Hepatocyte (in vitro differentiated cells): ENCODE results near the gene ADNP2. TPM values are rescaled to one million over a fixed set of nuclear protein-coding genes. Genes with fewer than 3 reads are reported as not detected.

Source experiments
- DNase-seq: peaks from one replicate; pipeline ENCODE4 v3.0.0-alpha.2; 2016; ENCODE audit warnings: low spot score
- H2AFZ ChIP-seq: fragments of 200-600 bp; sonication (generic); 2 replicates; pipeline ENCODE4 v1.6.0; 2016; ENCODE audit warnings: antibody characterized with exemption, mild to moderate bottlenecking
- H3K27ac ChIP-seq: fragments of 200-600 bp; sonication (generic); 2 replicates; pipeline ENCODE4 v1.5.1; 2016; ENCODE audit warnings: mild to moderate bottlenecking
- H3K27me3 ChIP-seq: fragments of 200-600 bp; sonication (generic); 2 replicates; pipeline ENCODE4 v1.6.1; 2016
- H3K36me3 ChIP-seq: fragments of 200-600 bp; sonication (generic); replicated peaks from 2 replicates; pipeline ENCODE4 v1.5.1; 2016; ENCODE audit warnings: low read depth; ENCODE audit not compliant: insufficient read depth
- H3K4me1 ChIP-seq: fragments of 200-600 bp; sonication (generic); 2 replicates; pipeline ENCODE4 v1.5.1; 2016; ENCODE audit warnings: mild to moderate bottlenecking, moderate library complexity; ENCODE audit not compliant: insufficient read depth
- H3K4me2 ChIP-seq: fragments of 200-600 bp; sonication (generic); 2 replicates; pipeline ENCODE4 v1.6.0; 2016
- H3K4me3 ChIP-seq: fragments of 200-600 bp; sonication (generic); 2 replicates; pipeline ENCODE4 v1.5.1; 2016; ENCODE audit warnings: mild to moderate bottlenecking
- H3K79me2 ChIP-seq: fragments of 200-600 bp; sonication (generic); 2 replicates; pipeline ENCODE4 v1.6.0; 2017; ENCODE audit warnings: mild to moderate bottlenecking
- H3K9me2 ChIP-seq: fragments of 200-600 bp; sonication (generic); replicated peaks from 2 replicates; pipeline ENCODE4 v1.6.0; 2017; ENCODE audit warnings: mild to moderate bottlenecking; ENCODE audit not compliant: insufficient read depth
- H3K9me3 ChIP-seq: fragments of 200-600 bp; sonication (generic); 2 replicates; pipeline ENCODE4 v1.5.1; 2016; ENCODE audit warnings: low read depth, mild to moderate bottlenecking
- H4K20me1 ChIP-seq: fragments of 200-600 bp; sonication (generic); 2 replicates; pipeline ENCODE4 v1.6.0; 2016; ENCODE audit warnings: mild to moderate bottlenecking; ENCODE audit not compliant: insufficient read depth, poor library complexity, severe bottlenecking
- EZH2 ChIP-seq: fragments of 200-600 bp; sonication (generic); IDR thresholded peaks from 2 replicates; pipeline ENCODE4 v1.6.1; 2016; ENCODE audit warnings: antibody characterized with exemption, mild to moderate bottlenecking, borderline replicate concordance
- EZH2phosphoT487 ChIP-seq: fragments of 200-600 bp; sonication (generic); IDR thresholded peaks from one replicate; pipeline ENCODE4 v1.6.1; 2018; ENCODE audit warnings: antibody characterized with exemption, mild to moderate bottlenecking, low read depth, moderate library complexity; ENCODE audit not compliant: unreplicated experiment, severe bottlenecking
- WGBS: methylation state at CpG from one replicate; pipeline ENCODE4 v1.1.6; 2016; ENCODE audit warnings: low lambda C conversion rate; ENCODE audit errors: missing lambda C conversion rate; 5-methylcytosine and 5-hydroxymethylcytosine counted together
- polyA plus RNA-seq: library from polyadenylated mRNA; unstranded; fragments of >200 nt; fragmentation: Nextera tagmentation; extraction: Ambion mirVana; gene quantifications from 2 replicates; pipeline ENCODE4 v1.2.1, GENCODE V29; 2016
- total RNA-seq: library from RNA; depleted of rRNA; stranded (reverse); fragments of >200 nt; gene quantifications from 2 replicates; pipeline ENCODE4 v1.2.3, GENCODE V29; 2014
- TF ChIP-seq, protein P1 (sequence below): fragments of 200-600 bp; sonication (generic); IDR thresholded peaks from 2 replicates; pipeline ENCODE4 v1.5.1; 2016; ENCODE audit warnings: antibody characterized with exemption, mild to moderate bottlenecking; ENCODE audit not compliant: poor library complexity

Gene ADNP2
- total and polyA plus RNA-seq, 2 experiments from 2014 or later, result 5.3 to 19.8 TPM

- Histone ChIP-seq H3K9me3 (no peaks in the 10 kb centered on the region), H3K4me3 (no peak overlapping the region), H3K4me1 (peaks cover 13% of the 10 kb centered on the region), H3K27ac (peak overlapping the region; percentile 40), H4K20me1 (peaks cover 46% of the 10 kb centered on the region), H3K27me3 (no peaks in the 10 kb centered on the region), H2AFZ (no peak overlapping the region), H3K36me3 (no peaks in the 10 kb centered on the region), H3K79me2 (peaks cover 78% of the 10 kb centered on the region), H3K9me2 (no peaks in the 10 kb centered on the region), H3K4me2 (peak overlapping the region; percentile 21)
- whole genome bisulfite sequencing, result 33% methylated on average over 1 of the region's 1 CpG
- no peak for TF ChIP-seq EZH2
- TF ChIP-seq EZH2phosphoT487, result no peak
- TF ChIP-seq, protein P1, sequence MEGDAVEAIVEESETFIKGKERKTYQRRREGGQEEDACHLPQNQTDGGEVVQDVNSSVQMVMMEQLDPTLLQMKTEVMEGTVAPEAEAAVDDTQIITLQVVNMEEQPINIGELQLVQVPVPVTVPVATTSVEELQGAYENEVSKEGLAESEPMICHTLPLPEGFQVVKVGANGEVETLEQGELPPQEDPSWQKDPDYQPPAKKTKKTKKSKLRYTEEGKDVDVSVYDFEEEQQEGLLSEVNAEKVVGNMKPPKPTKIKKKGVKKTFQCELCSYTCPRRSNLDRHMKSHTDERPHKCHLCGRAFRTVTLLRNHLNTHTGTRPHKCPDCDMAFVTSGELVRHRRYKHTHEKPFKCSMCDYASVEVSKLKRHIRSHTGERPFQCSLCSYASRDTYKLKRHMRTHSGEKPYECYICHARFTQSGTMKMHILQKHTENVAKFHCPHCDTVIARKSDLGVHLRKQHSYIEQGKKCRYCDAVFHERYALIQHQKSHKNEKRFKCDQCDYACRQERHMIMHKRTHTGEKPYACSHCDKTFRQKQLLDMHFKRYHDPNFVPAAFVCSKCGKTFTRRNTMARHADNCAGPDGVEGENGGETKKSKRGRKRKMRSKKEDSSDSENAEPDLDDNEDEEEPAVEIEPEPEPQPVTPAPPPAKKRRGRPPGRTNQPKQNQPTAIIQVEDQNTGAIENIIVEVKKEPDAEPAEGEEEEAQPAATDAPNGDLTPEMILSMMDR, result no peak
- DNase-seq, result no peak
Measured at GRCh38 chr18:80112624-80113248, 3.7 kb downstream of the ADNP2 start.

GRCh38 chr18:80115035-80115434 lies 6.0 kb downstream of the ADNP2 start:
- H3K4me1 ChIP-seq, result peaks cover 16% of the 10 kb centered on the region
- TF ChIP-seq EZH2 (no peak), EZH2phosphoT487 (no peak)
- TF ChIP-seq, protein P1, result no peak
- H3K79me2 ChIP-seq, result peaks cover 94% of the 10 kb centered on the region
- no peak overlapping the region for H2AFZ ChIP-seq
- no peak overlapping the region for H3K4me2 ChIP-seq
- no peak overlapping the region for H3K4me3 ChIP-seq
- no peaks in the 10 kb centered on the region for H3K9me3 ChIP-seq
- H3K36me3 ChIP-seq, result no peaks in the 10 kb centered on the region
- peaks cover 44% of the 10 kb centered on the region for H4K20me1 ChIP-seq
- no peak overlapping the region for H3K27ac ChIP-seq
- WGBS, result 93% methylated on average over 4 of the region's 4 CpGs
- DNase-seq, result no peak
- no peaks in the 10 kb centered on the region for H3K27me3 ChIP-seq
- no peaks in the 10 kb centered on the region for H3K9me2 ChIP-seq

DNA sequence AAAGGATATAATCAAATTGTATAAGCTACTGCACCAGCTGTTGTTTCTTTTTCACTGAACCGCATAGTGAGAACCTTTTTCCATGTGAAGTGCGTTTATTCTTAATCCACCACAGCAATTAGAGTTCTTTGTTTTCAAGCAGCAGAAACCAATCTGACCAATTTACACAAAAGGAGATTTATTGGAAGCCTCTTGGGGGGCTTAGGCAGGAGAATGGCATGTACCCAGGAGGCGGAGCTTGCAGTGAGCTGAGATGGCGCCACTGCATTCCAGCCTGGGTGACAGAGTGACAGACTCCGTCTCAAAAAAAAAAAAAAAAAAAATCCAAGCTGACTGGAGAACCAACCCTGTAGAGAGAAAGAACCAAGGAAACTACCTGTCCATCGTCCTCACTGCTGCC lies 10.0 kb downstream of the ADNP2 start:
- Histone ChIP-seq H3K36me3 (no peaks in the 10 kb centered on the region), H3K4me3 (no peak overlapping the region), H3K4me2 (no peak overlapping the region), H3K4me1 (peaks cover 3% of the 10 kb centered on the region), H3K27me3 (no peaks in the 10 kb centered on the region), H3K9me2 (no peaks in the 10 kb centered on the region), H3K79me2 (peaks cover 92% of the 10 kb centered on the region), H3K27ac (no peak overlapping the region), H3K9me3 (no peaks in the 10 kb centered on the region), H4K20me1 (peaks cover 12% of the 10 kb centered on the region), H2AFZ (no peak overlapping the region)
- no peak for TF ChIP-seq EZH2
- TF ChIP-seq, protein P1, result no peak
- no peak for TF ChIP-seq EZH2phosphoT487
- DNase-seq, result no peak
- WGBS, result 73% methylated on average over 6 of the region's 6 CpGs
